ENCODE results near the gene RAD51B. TPM values are rescaled to one million over a fixed set of nuclear protein-coding genes. Genes with fewer than 3 reads are reported as not detected.

Gene RAD51B
- total and polyA plus RNA-seq, 2 experiments from 2014 or later, result 10.1 to 18.0 TPM

GRCh38 chr14:67800743-67801142 lies 18.8 kb upstream of the RAD51B start:
- Histone ChIP-seq H3K9me3 (ENCODE audit: low read depth) (no peaks in the 10 kb centered on the region), H3K27me3 (no peaks in the 10 kb centered on the region), H3K36me3 (replicated peaks; ENCODE audit: insufficient read depth, low read depth) (no peaks in the 10 kb centered on the region), H3K4me2 (no peak overlapping the region), H3K4me1 (ENCODE audit: insufficient read depth) (no peaks in the 10 kb centered on the region), H3K9me2 (replicated peaks; ENCODE audit: insufficient read depth) (no peaks in the 10 kb centered on the region), H2AFZ (no peak overlapping the region), H3K27ac (no peak overlapping the region), H3K79me2 (no peaks in the 10 kb centered on the region), H3K4me3 (no peak overlapping the region), H4K20me1 (ENCODE audit: insufficient read depth, poor library complexity, severe bottlenecking) (no peaks in the 10 kb centered on the region)
- TF ChIP-seq EZH2phosphoT487 (IDR thresholded peaks at IDR 0.05; ENCODE audit: low read depth, severe bottlenecking, unreplicated experiment), result no peak
- TF ChIP-seq, protein P1, sequence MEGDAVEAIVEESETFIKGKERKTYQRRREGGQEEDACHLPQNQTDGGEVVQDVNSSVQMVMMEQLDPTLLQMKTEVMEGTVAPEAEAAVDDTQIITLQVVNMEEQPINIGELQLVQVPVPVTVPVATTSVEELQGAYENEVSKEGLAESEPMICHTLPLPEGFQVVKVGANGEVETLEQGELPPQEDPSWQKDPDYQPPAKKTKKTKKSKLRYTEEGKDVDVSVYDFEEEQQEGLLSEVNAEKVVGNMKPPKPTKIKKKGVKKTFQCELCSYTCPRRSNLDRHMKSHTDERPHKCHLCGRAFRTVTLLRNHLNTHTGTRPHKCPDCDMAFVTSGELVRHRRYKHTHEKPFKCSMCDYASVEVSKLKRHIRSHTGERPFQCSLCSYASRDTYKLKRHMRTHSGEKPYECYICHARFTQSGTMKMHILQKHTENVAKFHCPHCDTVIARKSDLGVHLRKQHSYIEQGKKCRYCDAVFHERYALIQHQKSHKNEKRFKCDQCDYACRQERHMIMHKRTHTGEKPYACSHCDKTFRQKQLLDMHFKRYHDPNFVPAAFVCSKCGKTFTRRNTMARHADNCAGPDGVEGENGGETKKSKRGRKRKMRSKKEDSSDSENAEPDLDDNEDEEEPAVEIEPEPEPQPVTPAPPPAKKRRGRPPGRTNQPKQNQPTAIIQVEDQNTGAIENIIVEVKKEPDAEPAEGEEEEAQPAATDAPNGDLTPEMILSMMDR (IDR thresholded peaks at IDR 0.05; ENCODE audit: poor library complexity), result no peak
- TF ChIP-seq EZH2 (IDR thresholded peaks at IDR 0.05; ENCODE audit: borderline replicate concordance), result no peak
- no peak for DNase-seq (ENCODE audit: low spot score)
- WGBS (ENCODE audit: low lambda C conversion rate, missing lambda C conversion rate), result 97% methylated on average over 4 of the region's 4 CpGs

- Histone ChIP-seq H3K9me3 (ENCODE audit: low read depth) (no peaks in the 10 kb centered on the region), H3K79me2 (peaks cover 3% of the 10 kb centered on the region), H3K36me3 (replicated peaks; ENCODE audit: insufficient read depth, low read depth) (peaks cover 4% of the 10 kb centered on the region), H3K27ac (no peak overlapping the region), H4K20me1 (ENCODE audit: insufficient read depth, poor library complexity, severe bottlenecking) (no peaks in the 10 kb centered on the region), H3K4me1 (ENCODE audit: insufficient read depth) (no peaks in the 10 kb centered on the region), H3K4me2 (no peak overlapping the region), H3K9me2 (replicated peaks; ENCODE audit: insufficient read depth) (no peaks in the 10 kb centered on the region), H3K27me3 (no peaks in the 10 kb centered on the region), H3K4me3 (no peak overlapping the region), H2AFZ (no peak overlapping the region)
- WGBS (ENCODE audit: low lambda C conversion rate, missing lambda C conversion rate), result 90% methylated on average over 3 of the region's 3 CpGs
- no peak for DNase-seq (ENCODE audit: low spot score)
- TF ChIP-seq, protein P1 (IDR thresholded peaks at IDR 0.05; ENCODE audit: poor library complexity), result no peak
- TF ChIP-seq EZH2phosphoT487 (IDR thresholded peaks at IDR 0.05; ENCODE audit: low read depth, severe bottlenecking, unreplicated experiment) (no peak), EZH2 (IDR thresholded peaks at IDR 0.05; ENCODE audit: borderline replicate concordance) (no peak)
Measured at GRCh38 chr14:67806246-67806645, 13.3 kb upstream of the RAD51B start.

GRCh38 chr14:67814821-67815220 lies 4.8 kb upstream of the RAD51B start:
- Histone ChIP-seq H3K36me3 (replicated peaks; ENCODE audit: insufficient read depth, low read depth) (no peaks in the 10 kb centered on the region), H3K9me2 (replicated peaks; ENCODE audit: insufficient read depth) (no peaks in the 10 kb centered on the region), H3K27me3 (no peaks in the 10 kb centered on the region), H3K4me3 (no peak overlapping the region), H4K20me1 (ENCODE audit: insufficient read depth, poor library complexity, severe bottlenecking) (no peaks in the 10 kb centered on the region), H3K9me3 (ENCODE audit: low read depth) (no peaks in the 10 kb centered on the region), H3K27ac (no peak overlapping the region), H2AFZ (no peak overlapping the region), H3K4me2 (peak overlapping the region; percentile 91), H3K79me2 (peaks cover 34% of the 10 kb centered on the region), H3K4me1 (ENCODE audit: insufficient read depth) (peaks cover 12% of the 10 kb centered on the region)
- WGBS (ENCODE audit: low lambda C conversion rate, missing lambda C conversion rate), result 83% methylated on average over 2 of the region's 2 CpGs
- DNase-seq (ENCODE audit: low spot score), result no peak
- no peak for TF ChIP-seq EZH2phosphoT487 (IDR thresholded peaks at IDR 0.05; ENCODE audit: low read depth, severe bottlenecking, unreplicated experiment)
- no peak for TF ChIP-seq EZH2 (IDR thresholded peaks at IDR 0.05; ENCODE audit: borderline replicate concordance)
- TF ChIP-seq, protein P1 (IDR thresholded peaks at IDR 0.05; ENCODE audit: poor library complexity), result no peak

Measured in hepatocyte (in vitro differentiated cells).